ENCODE data around the gene SLC36A2.

DNA sequence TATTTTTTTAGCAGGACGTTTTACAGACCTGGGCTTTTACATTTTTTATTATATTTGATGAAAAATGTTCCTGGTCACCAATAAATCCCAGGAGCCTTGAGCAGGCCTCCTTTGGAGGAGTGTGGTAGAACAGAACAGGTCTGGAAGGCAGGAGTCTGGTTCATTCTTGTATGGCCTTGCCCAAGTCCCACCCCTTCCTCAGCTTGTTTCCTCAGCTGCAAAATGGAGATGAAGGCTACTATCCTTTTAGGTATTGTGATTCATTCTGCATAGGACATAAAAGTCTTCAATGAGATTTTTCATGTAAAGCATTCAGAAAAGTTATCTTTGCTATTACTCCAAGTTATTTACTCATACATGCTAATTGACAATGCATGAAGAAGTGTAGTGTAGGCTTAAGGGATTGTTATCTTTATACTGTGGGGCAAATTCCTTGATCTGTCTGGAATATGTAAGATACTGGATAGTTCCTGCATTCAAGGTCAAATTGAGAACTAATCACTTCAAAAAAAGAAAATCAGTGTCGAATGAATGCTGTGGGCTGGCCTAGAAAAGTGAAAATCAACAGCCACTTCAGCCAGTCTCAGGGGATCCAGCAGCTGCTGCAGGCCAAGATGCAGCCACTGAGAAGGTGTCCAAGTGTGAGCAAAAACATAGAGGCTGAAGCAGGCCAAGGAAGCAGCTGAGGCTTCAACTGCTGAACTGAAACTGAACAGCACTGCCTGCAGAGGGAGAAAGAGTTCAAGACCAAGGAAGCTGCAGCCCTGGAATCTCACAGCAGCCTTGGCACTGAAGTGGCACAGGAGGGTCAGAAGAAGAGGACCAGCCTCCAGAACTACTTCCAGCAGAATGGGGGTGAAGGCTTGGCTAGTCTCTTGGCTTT lies 28.3 kb downstream of the SLC36A2 start:
- TF ChIP-seq POLR2A (IDR thresholded peaks at IDR 0.05; ENCODE audit: low read depth, low read length) (no peak), POLR2AphosphoS5 (IDR thresholded peaks at IDR 0.05; ENCODE audit: low read depth, low read length) (no peak)
